CD4-positive, alpha-beta T cell treated with Interleukin-15 for 4 hours (primary cell): Measurements from ENCODE around the gene RXRA.

Source experiments
- DNase-seq: peaks from one replicate; pipeline ENCODE4 v3.0.0-alpha.2; 2020; ENCODE audit warnings: low spot score

Gene RXRA

GRCh38 chr9:134369416-134370212 is 43.4 kb downstream of the RXRA start:
- DNase-seq = no peak

- DNase-seq = no peak
These were observed 43.9 kb downstream of the RXRA start for GRCh38 chr9:134370213-134370492.

DNA sequence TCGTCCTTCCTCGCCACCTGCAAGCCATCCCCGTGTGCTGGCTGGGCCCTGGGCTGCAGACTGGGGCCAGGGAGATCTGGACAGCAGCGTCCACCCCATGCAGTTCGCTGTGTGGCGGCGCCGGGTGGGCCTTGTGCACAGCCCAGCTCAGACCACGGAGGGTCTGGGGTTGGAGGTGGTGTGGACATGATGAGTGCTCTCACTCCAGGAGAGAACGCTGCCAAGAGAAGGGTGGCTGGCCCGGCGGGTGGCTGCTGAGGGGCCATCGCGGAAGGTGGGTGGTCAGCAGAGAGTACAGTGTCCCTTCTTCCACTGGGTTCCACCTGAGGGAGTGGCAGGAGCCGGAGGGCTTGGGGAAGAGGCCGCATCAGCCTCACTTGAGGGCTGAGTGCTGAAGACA is 44.4 kb downstream of the RXRA start:
- no peak for DNase-seq

DNA sequence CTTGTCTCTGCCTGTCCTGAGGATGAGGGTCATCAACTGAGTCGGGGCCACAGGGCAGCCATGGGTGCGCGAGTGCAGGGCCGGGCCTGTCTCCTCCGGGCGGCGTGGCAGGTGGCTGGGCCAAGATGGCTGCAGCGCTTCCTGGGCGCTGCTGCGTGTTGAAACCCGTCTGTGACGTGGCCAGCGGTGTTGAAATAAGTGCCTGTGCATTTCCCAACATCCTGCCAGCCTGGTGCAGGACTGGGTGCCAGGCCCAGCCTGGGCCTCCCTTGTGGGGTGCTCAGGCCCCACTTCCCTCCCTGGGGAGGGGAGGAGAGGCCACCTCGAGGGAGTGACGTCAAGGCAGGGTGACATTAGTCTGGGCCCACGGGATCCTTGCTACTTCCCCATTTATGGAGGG is 45.5 kb downstream of the RXRA start:
- DNase-seq = no peak

- no peak for DNase-seq
These were observed 46.5 kb downstream of the RXRA start for GRCh38 chr9:134372581-134373267.

DNA sequence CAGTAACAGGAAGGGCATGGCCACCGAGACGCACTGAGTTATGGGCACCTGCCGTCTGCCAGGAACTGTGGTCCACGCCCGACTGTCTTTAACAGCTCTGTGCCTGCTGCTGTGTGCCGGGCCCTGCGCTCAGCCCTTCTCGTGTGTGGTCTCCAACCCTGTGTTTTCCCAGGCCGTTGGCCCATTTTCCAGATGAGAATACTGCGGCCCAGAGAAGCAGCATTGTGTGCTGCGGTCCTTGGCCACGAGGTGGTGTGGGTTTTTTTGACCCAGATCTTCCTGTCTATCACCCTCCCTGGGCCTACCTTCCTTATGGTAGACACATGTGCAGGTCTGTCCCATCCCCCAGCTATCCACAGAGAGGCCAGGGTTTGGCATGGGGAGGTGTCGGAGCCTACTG is 47.0 kb downstream of the RXRA start:
- DNase-seq = no peak

DNA sequence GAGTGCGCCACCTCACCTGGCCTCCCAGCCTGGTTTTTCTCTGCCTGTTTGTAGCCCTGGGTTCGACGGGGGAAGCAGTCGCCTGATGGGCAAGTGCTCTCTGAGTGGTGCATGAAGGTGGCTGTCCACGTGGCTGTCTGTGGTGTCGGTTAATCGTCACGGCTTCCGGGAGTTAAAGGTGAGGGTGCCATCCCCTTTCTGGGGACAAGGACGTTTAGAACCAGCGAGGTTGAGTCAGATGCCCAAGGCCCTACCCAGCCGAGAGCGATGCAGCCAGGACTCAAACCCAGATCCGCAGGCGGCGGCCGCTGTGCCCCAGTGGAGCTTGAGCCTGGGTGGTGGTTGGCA is 47.7 kb downstream of the RXRA start:
- DNase-seq = no peak

DNA sequence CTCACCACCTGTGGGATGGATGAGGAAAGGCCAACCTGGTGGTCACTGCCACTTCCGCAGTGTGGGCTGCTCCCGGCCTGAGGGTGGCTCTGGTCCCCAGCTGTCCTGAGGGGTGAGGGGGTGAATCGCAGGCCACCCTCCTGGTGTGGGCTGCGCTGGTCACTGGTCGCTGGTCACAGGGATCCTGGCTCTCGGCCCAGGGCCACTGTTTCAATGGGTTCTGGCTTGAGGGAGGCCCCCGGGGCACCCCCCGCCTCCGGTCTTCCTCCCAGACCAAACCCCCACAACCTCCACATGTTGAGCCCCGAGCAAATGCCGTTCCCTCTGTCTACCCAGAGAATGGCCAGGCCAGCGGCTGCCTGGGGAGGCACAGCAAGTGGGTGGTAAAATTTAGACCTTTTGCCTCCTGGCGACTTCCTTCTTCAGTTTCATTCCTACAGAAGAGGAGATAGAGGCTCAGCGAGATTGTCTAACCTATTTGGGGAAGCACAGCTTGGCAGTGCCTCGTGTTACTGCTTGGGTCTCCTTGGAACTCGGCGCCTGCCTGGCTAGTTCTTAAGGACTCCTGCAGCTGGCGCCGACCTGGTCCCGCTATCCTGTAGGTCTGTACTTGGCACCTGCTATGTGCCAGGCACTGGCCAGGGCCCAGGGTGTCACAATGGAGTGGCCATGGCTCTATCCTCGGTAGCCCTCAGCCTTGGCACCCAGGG is 48.2 kb downstream of the RXRA start:
- no peak for DNase-seq

DNA sequence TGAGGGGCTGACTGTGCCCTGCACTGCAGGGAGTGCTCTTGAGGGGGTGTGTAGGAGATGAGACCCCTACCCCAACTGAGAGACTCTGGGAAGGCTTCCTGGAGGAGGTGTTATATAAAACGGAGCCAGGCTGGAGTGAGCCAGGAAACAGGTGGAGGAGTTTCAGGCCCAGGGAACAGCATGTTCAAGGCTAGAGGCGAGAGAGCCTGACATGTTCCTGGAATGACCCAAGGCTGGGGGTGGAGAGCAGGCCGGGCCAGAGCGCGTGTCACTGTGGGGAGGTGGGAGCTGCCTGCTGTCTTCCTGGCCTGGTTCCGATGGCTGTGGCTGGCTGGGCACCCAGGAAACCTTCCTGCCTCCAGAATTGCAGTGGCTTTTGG is 48.7 kb downstream of the RXRA start:
- DNase-seq = no peak

- no peak for DNase-seq
These were observed 49.5 kb downstream of the RXRA start for GRCh38 chr9:134375430-134376385.

- DNase-seq = no peak
These were observed 50.3 kb downstream of the RXRA start for GRCh38 chr9:134376386-134377142.

- DNase-seq = no peak
These were observed 50.9 kb downstream of the RXRA start for GRCh38 chr9:134377143-134377484.

GRCh38 chr9:134377976-134378375 is 51.7 kb downstream of the RXRA start:
- no peak for DNase-seq

DNA sequence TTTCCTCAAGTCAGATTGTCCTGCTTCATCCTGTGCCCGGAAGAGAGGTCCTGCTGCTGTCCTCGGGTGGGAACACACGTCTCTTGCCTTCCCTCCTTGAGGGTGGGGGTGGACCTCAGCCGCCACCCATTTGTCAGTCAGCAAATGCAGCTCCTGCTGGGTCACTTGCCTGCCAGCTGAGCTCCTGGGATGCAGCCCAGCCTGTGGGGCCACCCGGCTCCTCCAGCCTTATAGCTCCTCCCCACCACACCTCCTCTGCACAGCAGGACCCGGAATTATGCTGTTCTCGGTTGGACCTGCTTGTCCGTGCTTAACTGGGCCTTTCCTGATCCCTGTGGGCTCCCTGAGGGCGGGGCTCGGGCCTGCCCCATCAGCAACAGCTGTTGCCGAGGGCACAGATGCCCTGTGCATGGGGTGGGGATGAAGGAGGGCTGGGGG is 52.7 kb downstream of the RXRA start:
- DNase-seq = no peak

DNA sequence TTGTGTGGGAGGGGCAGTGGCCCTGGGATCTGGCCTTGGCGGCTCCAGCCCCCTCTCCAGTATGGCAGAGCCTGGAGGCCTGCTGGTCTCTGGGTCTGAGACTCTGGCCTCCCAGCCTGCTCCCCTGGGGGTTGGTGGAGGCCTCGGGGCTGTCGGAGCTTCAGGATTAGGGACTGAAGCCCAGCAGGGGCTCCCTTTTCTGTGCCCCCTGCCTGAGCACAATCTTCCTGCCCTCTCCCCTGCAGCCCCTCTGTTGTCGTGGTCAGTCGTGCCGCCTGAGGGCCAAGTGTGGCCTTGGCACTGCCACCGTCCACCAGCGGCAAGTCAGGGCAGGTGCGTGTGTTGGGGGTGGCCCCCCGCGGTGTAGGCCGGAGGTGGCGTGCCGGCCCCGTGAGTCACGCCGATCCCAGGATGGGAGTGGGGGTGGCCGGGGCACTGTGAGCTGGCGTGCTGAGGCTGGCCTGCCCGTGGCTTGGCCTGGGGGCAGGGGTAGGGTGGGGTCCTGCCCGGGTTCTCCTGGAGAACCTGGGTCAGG is 53.6 kb downstream of the RXRA start:
- no peak for DNase-seq

GRCh38 chr9:134380542-134381271 is 54.5 kb downstream of the RXRA start:
- DNase-seq = no peak

DNA sequence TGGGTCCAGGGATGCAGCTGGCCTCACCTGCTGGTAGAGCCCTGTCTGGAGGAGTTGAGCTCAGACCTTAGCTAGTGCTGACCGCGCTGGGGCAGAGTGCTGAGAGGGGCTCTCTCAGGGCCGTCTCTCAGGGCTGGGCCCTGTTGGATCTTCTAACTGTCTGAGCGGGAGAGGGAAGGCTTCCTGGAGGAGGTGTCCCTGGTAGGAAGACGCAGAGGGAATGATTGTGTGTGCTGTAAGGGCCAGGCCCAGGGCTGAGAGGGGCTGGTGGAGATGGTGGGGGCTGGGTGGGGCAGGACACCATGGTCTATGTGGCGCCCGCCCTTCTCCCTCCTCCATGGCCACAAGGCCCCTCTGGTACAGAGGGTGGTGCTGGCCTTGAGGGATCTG is 55.0 kb downstream of the RXRA start:
- DNase-seq = no peak

GRCh38 chr9:134381671-134382516 is 55.6 kb downstream of the RXRA start:
- peak; percentile 55 for DNase-seq

DNA sequence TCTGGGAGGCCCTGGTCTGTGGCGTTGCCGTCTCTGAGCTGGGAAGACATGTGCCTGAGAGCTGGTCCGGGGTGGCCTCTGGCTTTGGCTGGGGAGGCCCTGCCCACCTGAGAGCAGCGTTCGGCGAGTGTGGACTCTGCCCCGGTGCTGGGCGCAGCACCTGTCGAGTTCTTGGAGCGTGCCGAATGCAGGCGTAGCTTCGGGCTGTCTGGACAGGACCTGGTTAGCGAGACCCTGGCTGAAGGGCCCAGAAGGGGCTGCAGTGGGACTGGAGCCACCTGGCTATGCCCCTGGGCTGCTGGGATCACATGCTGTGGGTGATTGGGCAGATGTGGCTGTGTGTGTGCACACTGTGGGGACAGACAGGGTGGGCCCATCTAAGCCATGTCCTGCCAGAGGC is 56.5 kb downstream of the RXRA start:
- no peak for DNase-seq

DNA sequence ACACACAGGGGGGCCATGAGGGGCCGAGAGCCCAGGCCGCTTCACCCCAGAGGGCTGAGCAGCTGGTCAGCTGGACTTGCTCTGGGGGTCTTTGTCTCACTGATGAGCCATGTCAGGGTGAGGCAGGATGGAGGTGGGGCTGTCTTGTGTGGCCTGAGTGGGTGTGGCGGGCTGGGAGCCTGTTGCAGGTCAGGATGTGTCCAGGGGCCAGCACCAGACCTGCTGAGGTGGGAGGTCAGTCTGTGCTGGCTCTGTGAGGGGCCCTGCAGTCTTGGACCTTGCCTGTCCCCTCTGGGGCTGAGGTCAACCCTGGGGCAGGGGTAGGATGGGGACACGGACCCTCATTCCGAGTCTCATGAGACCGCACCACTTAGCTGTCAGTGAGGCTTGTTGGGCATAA is 56.9 kb downstream of the RXRA start:
- DNase-seq = no peak
